ENCODE results near the gene VIM.
A peak's percentile ranks its signal among the peaks of the same experiment; 100 is the strongest.

Gene VIM

GRCh38 chr10:17210361-17210760 lies 17.7 kb upstream of the VIM start:
- DNase-seq, result no peak

GRCh38 chr10:17212802-17213221 lies 15.2 kb upstream of the VIM start:
- no peak for DNase-seq

- no peak for DNase-seq
These were observed 14.2 kb upstream of the VIM start for GRCh38 chr10:17213646-17214349.

- DNase-seq, result no peak
These were observed 13.5 kb upstream of the VIM start for GRCh38 chr10:17214526-17214925.

GRCh38 chr10:17214971-17215781 lies 12.9 kb upstream of the VIM start:
- no peak for DNase-seq

GRCh38 chr10:17215782-17216122 lies 12.3 kb upstream of the VIM start:
- DNase-seq, result no peak

GRCh38 chr10:17216217-17216900 lies 11.7 kb upstream of the VIM start:
- no peak for DNase-seq

GRCh38 chr10:17216901-17217395 lies 11.1 kb upstream of the VIM start:
- no peak for DNase-seq

GRCh38 chr10:17217631-17218232 lies 10.3 kb upstream of the VIM start:
- DNase-seq, result no peak

GRCh38 chr10:17219024-17219423 lies 9.0 kb upstream of the VIM start:
- DNase-seq, result no peak

GRCh38 chr10:17220652-17221100 lies 7.4 kb upstream of the VIM start:
- no peak for DNase-seq

GRCh38 chr10:17222329-17222728 lies 5.7 kb upstream of the VIM start:
- DNase-seq, result no peak

GRCh38 chr10:17225808-17226207 lies 2.2 kb upstream of the VIM start:
- no peak for DNase-seq

GRCh38 chr10:17226891-17227303 lies 1.1 kb upstream of the VIM start:
- no peak for DNase-seq

- DNase-seq, result no peak
These were observed 512 bp upstream of the VIM start for GRCh38 chr10:17227367-17228090.

GRCh38 chr10:17229016-17229716 lies 1.1 kb downstream of the VIM start:
- DNase-seq, result no peak

GRCh38 chr10:17229717-17229966 lies 1.6 kb downstream of the VIM start:
- DNase-seq, result no peak

GRCh38 chr10:17229967-17230682 lies 2.1 kb downstream of the VIM start:
- DNase-seq, result peak; percentile 47

GRCh38 chr10:17231788-17232187 lies 3.7 kb downstream of the VIM start:
- no peak for DNase-seq

- DNase-seq, result no peak
These were observed 4.4 kb downstream of the VIM start for GRCh38 chr10:17232276-17232960.

All from NCI-H774 (cell line).